Liver (tissue), 9 donors: ENCODE data around the gene COX7B. TPM values are rescaled to one million over a fixed set of nuclear protein-coding genes. Genes with fewer than 3 reads are reported as not detected.

ENCODE experiments used
- DNase-seq: peaks from one replicate; pipeline ENCODE4 v3.0.0-alpha.2; 2017; ENCODE audit warnings: low spot score
- H3K27ac ChIP-seq, 2 donors: one replicate each; pipeline ENCODE4 v1.7.0; 2013; ENCODE audit warnings: inconsistent platforms in 2 of 2, low read length in 2 of 2, control low read depth in 1 of 2, low read depth in 1 of 2, mild to moderate bottlenecking in 1 of 2
- H3K27me3 ChIP-seq, 4 donors: one replicate each; pipeline versions ENCODE4 v1.6.1 to v1.7.0; 2013; ENCODE audit warnings: low read length in 3 of 4, inconsistent platforms in 1 of 4, mild to moderate bottlenecking in 1 of 4, moderate library complexity in 1 of 4; ENCODE audit not compliant: control insufficient read depth in 4 of 4, insufficient read depth in 4 of 4
- H3K36me3 ChIP-seq, 4 donors: one replicate each; pipeline versions ENCODE4 v1.6.1 to v1.7.0; 2013; ENCODE audit warnings: low read length in 3 of 4, mild to moderate bottlenecking in 3 of 4, low read depth in 1 of 4, moderate library complexity in 1 of 4; ENCODE audit not compliant: control insufficient read depth in 4 of 4, insufficient read depth in 3 of 4
- H3K4me1 ChIP-seq, 4 donors: one replicate each; pipeline versions ENCODE4 v1.6.1 to v1.7.0; 2013; ENCODE audit warnings: low read length in 3 of 4, mild to moderate bottlenecking in 3 of 4, moderate library complexity in 1 of 4; ENCODE audit not compliant: control insufficient read depth in 4 of 4, insufficient read depth in 4 of 4
- H3K4me3 ChIP-seq, 3 donors: one replicate each; pipeline versions ENCODE4 v1.6.1 to v1.7.0; 2013; ENCODE audit warnings: low read length in 3 of 3, control low read depth in 1 of 3, low read depth in 1 of 3, mild to moderate bottlenecking in 1 of 3
- H3K9ac ChIP-seq, 2 donors: one replicate each; pipeline ENCODE4 v1.7.0; 2013; ENCODE audit warnings: low read length in 2 of 2, mild to moderate bottlenecking in 2 of 2, moderate library complexity in 2 of 2, control low read depth in 1 of 2, low read depth in 1 of 2
- H3K9me3 ChIP-seq, 4 donors: one replicate each; pipeline versions ENCODE4 v1.6.1 to v1.7.0; 2013; ENCODE audit warnings: low read length in 3 of 4; ENCODE audit not compliant: control insufficient read depth in 4 of 4
- ATF3 ChIP-seq: IDR thresholded peaks from 2 replicates; pipeline ENCODE4 v1.6.1; 2016; ENCODE audit warnings: antibody characterized with exemption
- CTCF ChIP-seq: fragments of 150-350 bp; IDR thresholded peaks from 2 replicates; pipeline ENCODE4 v1.5.1; 2017; ENCODE audit warnings: improper control_type of control experiment, low read depth, low read length; ENCODE audit not compliant: missing input control
- EGR1 ChIP-seq, 2 donors: IDR thresholded peaks; 2 replicates each; pipeline ENCODE4 v1.6.1; 2016 to 2018; ENCODE audit warnings: antibody characterized with exemption in 2 of 2, low read depth in 2 of 2
- FOXA1 ChIP-seq: IDR thresholded peaks from 2 replicates; pipeline ENCODE4 v1.6.1; 2016; ENCODE audit warnings: antibody characterized with exemption
- FOXA2 ChIP-seq: IDR thresholded peaks from 2 replicates; pipeline ENCODE4 v1.6.1; 2016; ENCODE audit warnings: antibody characterized with exemption
- GABPA ChIP-seq, 2 donors: IDR thresholded peaks in 1 of 2; conservative IDR thresholded peaks in 1 of 2; 2 replicates each; pipeline ENCODE4 v1.6.1; 2016; ENCODE audit warnings: antibody characterized with exemption in 2 of 2, mild to moderate bottlenecking in 1 of 2, moderate library complexity in 1 of 2
- HNF4A ChIP-seq, 2 donors: conservative IDR thresholded peaks; 2 replicates each; pipeline ENCODE4 v1.6.1; 2016; ENCODE audit warnings: antibody characterized with exemption in 2 of 2, mild to moderate bottlenecking in 2 of 2
- HNF4G ChIP-seq: IDR thresholded peaks from 2 replicates; pipeline ENCODE4 v1.6.1; 2016; ENCODE audit warnings: antibody characterized with exemption
- JUND ChIP-seq, 2 donors: IDR thresholded peaks; 2 replicates each; pipeline ENCODE4 v1.6.1; 2016; ENCODE audit warnings: antibody characterized with exemption in 2 of 2
- NR2F2 ChIP-seq: IDR thresholded peaks from 2 replicates; pipeline ENCODE4 v1.6.1; 2016; ENCODE audit warnings: antibody characterized with exemption
- RAD21 ChIP-seq, 2 donors: IDR thresholded peaks; 2 replicates each; pipeline ENCODE4 v1.6.1; 2016; ENCODE audit warnings: antibody characterized with exemption in 2 of 2, mild to moderate bottlenecking in 2 of 2
- RXRA ChIP-seq, 2 donors: IDR thresholded peaks; 2 replicates each; pipeline ENCODE4 v1.6.1; 2017 to 2018; ENCODE audit warnings: antibody characterized with exemption in 2 of 2, mild to moderate bottlenecking in 1 of 2
- SP1 ChIP-seq: IDR thresholded peaks from 2 replicates; pipeline ENCODE4 v1.6.1; 2018; ENCODE audit warnings: antibody characterized with exemption, mild to moderate bottlenecking
- YY1 ChIP-seq: IDR thresholded peaks from 2 replicates; pipeline ENCODE4 v1.6.1; 2016; ENCODE audit warnings: antibody characterized with exemption, mild to moderate bottlenecking
- WGBS: extraction: QIAGEN DNeasy Blood & Tissue Kit; methylation state at CpG from one replicate; pipeline ENCODE4 v1.1.7; 2013; 5-methylcytosine and 5-hydroxymethylcytosine counted together
- polyA plus RNA-seq, 2 donors: library from polyadenylated mRNA; stranded (reverse) in 1 of 2; unstranded in 1 of 2; fragments of 200-250 nt in 1 of 2; fragments of >200 nt in 1 of 2; fragmentation: Nextera tagmentation in 1 of 2; extraction: Ambion mirVana in 1 of 2; gene quantifications; one replicate each; pipeline versions ENCODE4 v1.2.1 to v1.2.3, GENCODE V29; 2013 to 2015
- total RNA-seq, 2 donors: library from RNA; depleted of rRNA; stranded (reverse); fragments of >200 nt; gene quantifications; one replicate each; pipeline ENCODE4 v1.2.3, GENCODE V29; 2014
- TF ChIP-seq, protein P1 (sequence below): IDR thresholded peaks from 2 replicates; pipeline ENCODE4 v1.6.1; 2016; ENCODE audit warnings: antibody characterized with exemption, mild to moderate bottlenecking
- TF ChIP-seq, protein P2 (sequence below): IDR thresholded peaks from 2 replicates; pipeline ENCODE4 v1.6.1; 2016; ENCODE audit warnings: antibody characterized with exemption
- donor health status: healthy.
- donor health status: healthy.
- donor health status: healthy.
- donor health status: healthy.
- donor health status: healthy.

The COX7B gene
- total and polyA plus RNA-seq, 4 donors, result 194 to 576 (median 480) TPM

DNA sequence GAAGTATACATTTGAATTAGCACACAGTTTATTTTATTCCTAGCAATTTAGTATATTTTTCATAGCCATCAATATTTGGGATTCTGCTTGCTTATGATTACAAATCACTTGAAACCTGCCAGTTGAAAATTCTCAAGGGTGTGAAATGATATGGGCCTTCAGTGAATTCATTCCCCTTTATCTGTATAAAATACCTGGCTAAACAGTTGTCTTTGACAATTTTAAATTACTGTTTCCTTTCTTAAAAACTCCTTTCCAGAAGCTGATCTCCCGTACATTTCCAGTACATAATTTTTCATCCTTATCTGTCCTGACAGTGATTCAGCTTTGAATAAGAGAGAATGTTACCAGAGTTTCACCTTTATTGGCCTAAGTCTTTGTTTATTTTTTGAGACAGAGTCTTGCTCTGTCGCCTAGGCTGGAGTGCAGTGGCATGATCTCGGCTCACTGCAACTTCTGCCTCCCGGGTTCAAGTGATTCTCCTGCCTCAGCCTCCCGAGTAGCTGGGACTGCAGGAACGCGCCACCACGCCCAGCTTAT lies 25.1 kb downstream of the COX7B start:
- Histone ChIP-seq H3K27me3 (no peaks in the 10 kb centered on the region), H3K27ac (no peak overlapping the region), H3K9ac (no peak overlapping the region), H3K4me3 (no peak overlapping the region), H3K4me1 (no peaks in the 10 kb centered on the region), H3K9me3 (no peaks in the 10 kb centered on the region), H3K36me3 (no peaks in the 10 kb centered on the region)
- no peak for TF ChIP-seq FOXA1
- TF ChIP-seq NR2F2, result no peak
- TF ChIP-seq YY1, result no peak
- TF ChIP-seq JUND (IDR thresholded peaks at IDR 0.05), result no peak
- no peak for TF ChIP-seq ATF3
- TF ChIP-seq RXRA (IDR thresholded peaks at IDR 0.05), result no peak
- no peak for TF ChIP-seq SP1
- TF ChIP-seq RAD21 (IDR thresholded peaks at IDR 0.05), result no peak
- no peak for TF ChIP-seq HNF4G
- TF ChIP-seq, protein P1, sequence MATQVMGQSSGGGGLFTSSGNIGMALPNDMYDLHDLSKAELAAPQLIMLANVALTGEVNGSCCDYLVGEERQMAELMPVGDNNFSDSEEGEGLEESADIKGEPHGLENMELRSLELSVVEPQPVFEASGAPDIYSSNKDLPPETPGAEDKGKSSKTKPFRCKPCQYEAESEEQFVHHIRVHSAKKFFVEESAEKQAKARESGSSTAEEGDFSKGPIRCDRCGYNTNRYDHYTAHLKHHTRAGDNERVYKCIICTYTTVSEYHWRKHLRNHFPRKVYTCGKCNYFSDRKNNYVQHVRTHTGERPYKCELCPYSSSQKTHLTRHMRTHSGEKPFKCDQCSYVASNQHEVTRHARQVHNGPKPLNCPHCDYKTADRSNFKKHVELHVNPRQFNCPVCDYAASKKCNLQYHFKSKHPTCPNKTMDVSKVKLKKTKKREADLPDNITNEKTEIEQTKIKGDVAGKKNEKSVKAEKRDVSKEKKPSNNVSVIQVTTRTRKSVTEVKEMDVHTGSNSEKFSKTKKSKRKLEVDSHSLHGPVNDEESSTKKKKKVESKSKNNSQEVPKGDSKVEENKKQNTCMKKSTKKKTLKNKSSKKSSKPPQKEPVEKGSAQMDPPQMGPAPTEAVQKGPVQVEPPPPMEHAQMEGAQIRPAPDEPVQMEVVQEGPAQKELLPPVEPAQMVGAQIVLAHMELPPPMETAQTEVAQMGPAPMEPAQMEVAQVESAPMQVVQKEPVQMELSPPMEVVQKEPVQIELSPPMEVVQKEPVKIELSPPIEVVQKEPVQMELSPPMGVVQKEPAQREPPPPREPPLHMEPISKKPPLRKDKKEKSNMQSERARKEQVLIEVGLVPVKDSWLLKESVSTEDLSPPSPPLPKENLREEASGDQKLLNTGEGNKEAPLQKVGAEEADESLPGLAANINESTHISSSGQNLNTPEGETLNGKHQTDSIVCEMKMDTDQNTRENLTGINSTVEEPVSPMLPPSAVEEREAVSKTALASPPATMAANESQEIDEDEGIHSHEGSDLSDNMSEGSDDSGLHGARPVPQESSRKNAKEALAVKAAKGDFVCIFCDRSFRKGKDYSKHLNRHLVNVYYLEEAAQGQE, result no peak
- TF ChIP-seq GABPA (IDR thresholded peaks at IDR 0.05 in 1 of 2, conservative IDR thresholded peaks at IDR 0.05 in 1 of 2), result no peak
- TF ChIP-seq CTCF, result no peak
- DNase-seq, result no peak
- 88% methylated on average over 8 of the region's 8 CpGs for WGBS

DNA sequence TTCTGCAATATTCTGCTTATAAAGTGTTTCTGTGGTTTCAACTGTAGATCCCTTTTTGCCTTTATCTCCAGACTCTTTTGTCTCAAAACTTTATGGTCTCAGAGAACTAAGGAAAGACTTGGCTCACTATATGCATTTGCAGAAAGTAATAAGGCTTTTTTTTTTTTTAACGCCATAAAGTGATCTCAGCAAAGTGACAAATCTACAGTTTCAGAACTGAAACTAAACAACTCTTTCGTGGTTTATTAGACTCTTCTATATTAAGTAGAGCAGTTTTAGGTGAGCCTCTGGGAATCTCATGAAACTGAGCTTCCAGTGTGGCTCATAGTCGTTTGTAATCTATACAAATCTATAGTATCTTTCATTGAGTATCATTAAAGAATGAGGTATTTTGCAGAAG lies 26.5 kb downstream of the COX7B start:
- Histone ChIP-seq H3K4me1 (no peaks in the 10 kb centered on the region), H3K4me3 (no peak overlapping the region), H3K9me3 (no peaks in the 10 kb centered on the region), H3K9ac (no peak overlapping the region), H3K27me3 (no peaks in the 10 kb centered on the region), H3K36me3 (no peaks in the 10 kb centered on the region), H3K27ac (no peak overlapping the region)
- 41% methylated on average over 3 of the region's 3 CpGs for WGBS
- DNase-seq, result no peak
- no peak for TF ChIP-seq JUND (IDR thresholded peaks at IDR 0.05)
- no peak for TF ChIP-seq HNF4A (conservative IDR thresholded peaks at IDR 0.05)
- TF ChIP-seq NR2F2, result no peak
- TF ChIP-seq, protein P2, sequence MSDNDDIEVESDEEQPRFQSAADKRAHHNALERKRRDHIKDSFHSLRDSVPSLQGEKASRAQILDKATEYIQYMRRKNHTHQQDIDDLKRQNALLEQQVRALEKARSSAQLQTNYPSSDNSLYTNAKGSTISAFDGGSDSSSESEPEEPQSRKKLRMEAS, result no peak
- no peak for TF ChIP-seq YY1
- no peak for TF ChIP-seq RXRA (IDR thresholded peaks at IDR 0.05)
- no peak for TF ChIP-seq EGR1 (IDR thresholded peaks at IDR 0.05; ENCODE audit: low read depth in 2 of 2)
- TF ChIP-seq, protein P1, result no peak
- no peak for TF ChIP-seq CTCF
- no peak for TF ChIP-seq SP1
- TF ChIP-seq HNF4G, result no peak
- TF ChIP-seq RAD21 (IDR thresholded peaks at IDR 0.05), result no peak
- no peak for TF ChIP-seq ATF3
- TF ChIP-seq FOXA2, result no peak
- TF ChIP-seq GABPA (IDR thresholded peaks at IDR 0.05 in 1 of 2, conservative IDR thresholded peaks at IDR 0.05 in 1 of 2), result no peak
- no peak for TF ChIP-seq FOXA1
